VCaP (cell line): Measurements from ENCODE around the gene NECTIN4.
"Not testable (repeated sequence)": the region's sequence is repeated elsewhere in the genome, so short reads cannot be mapped to it uniquely, and the experiment has no call there.

ENCODE experiments used
- H3K27ac ChIP-seq: fragments of 450-650 bp; 2 replicates; pipeline ENCODE4 v1.5.1; 2017
- CTCF ChIP-seq: fragments of 450-650 bp; conservative IDR thresholded peaks from 2 replicates; pipeline ENCODE4 v1.5.1; 2017; ENCODE audit warnings: mild to moderate bottlenecking, moderate library complexity

Gene NECTIN4

GRCh38 chr1:161039154-161039545, 50.2 kb downstream of the NECTIN4 start:
- no peak for TF ChIP-seq CTCF
- peak overlapping the region; percentile 93 for H3K27ac ChIP-seq

GRCh38 chr1:161038523-161039153, 50.7 kb downstream of the NECTIN4 start, which contains the start of gene TSTD1:
Gene TSTD1, minus strand, starts transcription at chr1:161038964. Its CDS starts 75 bp downstream, at chr1:161038889.
- peak within 1 kb of the TSS; percentile 93 for H3K27ac ChIP-seq
- TF ChIP-seq CTCF, result no peak

- H3K27ac ChIP-seq, result peak overlapping the region; percentile 93
- TF ChIP-seq CTCF, result no peak
Observed at GRCh38 chr1:161037661-161038522, 51.5 kb downstream of the NECTIN4 start.

GRCh38 chr1:161033751-161034150, 55.6 kb downstream of the NECTIN4 start:
- no peak overlapping the region for H3K27ac ChIP-seq
- no peak for TF ChIP-seq CTCF

- no peak for TF ChIP-seq CTCF
- no peak overlapping the region for H3K27ac ChIP-seq
Observed at GRCh38 chr1:161032409-161032808, 56.9 kb downstream of the NECTIN4 start.

GRCh38 chr1:161031874-161032273, 57.5 kb downstream of the NECTIN4 start:
- no peak overlapping the region for H3K27ac ChIP-seq
- TF ChIP-seq CTCF, result no peak

- not testable (repeated sequence) for H3K27ac ChIP-seq
Observed at GRCh38 chr1:161029466-161029865, 59.9 kb downstream of the NECTIN4 start.

GRCh38 chr1:161026954-161027353, 62.4 kb downstream of the NECTIN4 start:
- H3K27ac ChIP-seq, result peak overlapping the region; percentile 2; the same call in 1 of the 2 replicates

- not testable (repeated sequence) for H3K27ac ChIP-seq
Observed at GRCh38 chr1:161022432-161022831, 66.9 kb downstream of the NECTIN4 start.
